HepG2 (cell line): ENCODE results near the gene ING5. TPM values are rescaled to one million over a fixed set of nuclear protein-coding genes. Genes with fewer than 3 reads are reported as not detected.

ENCODE experiments used
- ATAC-seq: fragments of 200-7000 bp; cut with Tn5 transposase; 3 replicates; pipeline ENCODE4 v1.9.1; 2020; ENCODE audit warnings: mild to moderate bottlenecking, moderate library complexity
- BruUV-seq: library from RNA; stranded (reverse); fragments of 400-500 nt; replicated peaks from 2 replicates; lab custom pipeline; 2021; lab: Mats Ljungman, UMichigan
- CTCF ChIA-PET: fragments of 300-600 bp; formaldehyde crosslinking; extraction: SDS; loops from one replicate; lab custom pipeline; 2021; ENCODE audit warnings: low total read pairs, inconsistent platforms, low intra/inter-chr PET ratio; lab: Yijun Ruan, JAX
- POLR2A ChIA-PET: fragments of 350-600 bp; sonication (Branson Sonifier 250); formaldehyde crosslinking; loops from one replicate; lab custom pipeline; 2020; ENCODE audit warnings: antibody characterized with exemption, inconsistent platforms; lab: Yijun Ruan, JAX
- DNase-seq: peaks from one replicate; pipeline ENCODE4 v3.0.0-alpha.2; 2015; ENCODE audit warnings: low spot score
- FAIRE-seq: peaks from 3 replicates; lab custom pipeline; 2011; peaks lifted over from hg19 to GRCh38; lab: Jason Lieb, UNC
- H2AFZ ChIP-seq: one replicate; pipeline ENCODE4 v1.6.1; 2011; ENCODE audit warnings: low read length, inconsistent platforms
- H3K27ac ChIP-seq: fragments of 300-600 bp; 3 replicates; pipeline ENCODE4 v1.8.0; 2011; ENCODE audit warnings: mixed run types, mild to moderate bottlenecking, mixed read lengths, low read length, inconsistent platforms; ENCODE audit not compliant: insufficient read depth; ENCODE audit errors: extremely low read length
- H3K27me3 ChIP-seq, 2 experiments: fragments of 200-600 bp in 1 of 2; 2 replicates in 1 of 2; 3 replicates in 1 of 2; pipeline versions ENCODE4 v1.6.0 to v1.8.0; 2011; ENCODE audit warnings: low read length in 2 of 2, mild to moderate bottlenecking in 2 of 2, moderate library complexity in 2 of 2, inconsistent platforms in 1 of 2; ENCODE audit not compliant: insufficient read depth in 2 of 2, control insufficient read depth in 1 of 2
- H3K36me3 ChIP-seq, 2 experiments: fragments of 200-600 bp in 1 of 2; replicated peaks in 1 of 2; 2 replicates in 1 of 2; 3 replicates in 1 of 2; pipeline versions ENCODE4 v1.5.1 to v1.8.0; 2011; ENCODE audit warnings: low read length in 2 of 2, inconsistent platforms in 1 of 2; ENCODE audit not compliant: insufficient read depth in 2 of 2, control insufficient read depth in 1 of 2
- H3K4me1 ChIP-seq: 2 replicates; pipeline ENCODE4 v1.5.1; 2012; ENCODE audit warnings: low read length, inconsistent platforms; ENCODE audit not compliant: insufficient read depth
- H3K4me2 ChIP-seq: 2 replicates; pipeline ENCODE4 v1.6.0; 2011; ENCODE audit warnings: low read depth, low read length, inconsistent platforms
- H3K4me3 ChIP-seq, 3 experiments: fragments of 200-600 bp in 1 of 3; sonication (generic), shearing (Covaris generic) in 1 of 3; replicated peaks in 1 of 3; 2 replicates each; pipeline ENCODE4 v1.5.1; 2011 to 2016; ENCODE audit warnings: low read length in 3 of 3, inconsistent platforms in 2 of 3, low read depth in 2 of 3, mild to moderate bottlenecking in 2 of 3, control low read depth in 1 of 3, mixed read lengths in 1 of 3; ENCODE audit not compliant: insufficient read depth in 1 of 3
- H3K79me2 ChIP-seq: one replicate; pipeline ENCODE4 v1.6.1; 2011; ENCODE audit warnings: low read length, inconsistent platforms; ENCODE audit not compliant: insufficient read depth
- H3K9ac ChIP-seq: 2 replicates; pipeline ENCODE4 v1.6.0; 2011; ENCODE audit warnings: mild to moderate bottlenecking, low read depth, low read length, inconsistent platforms; ENCODE audit not compliant: insufficient read depth
- H3K9me3 ChIP-seq: 2 replicates; pipeline ENCODE4 v1.5.1; 2012; ENCODE audit warnings: mild to moderate bottlenecking, low read length
- H4K20me1 ChIP-seq: 2 replicates; pipeline ENCODE4 v1.6.0; 2011; ENCODE audit warnings: inconsistent platforms, mild to moderate bottlenecking, low read length, moderate library complexity; ENCODE audit not compliant: insufficient read depth
- CCAR2 ChIP-seq: fragments of 200-400 bp; formaldehyde crosslinking; optimal IDR thresholded peaks from 2 replicates; pipeline ENCODE3; 2018; ENCODE audit warnings: low read depth, mild to moderate bottlenecking, low read length, moderate library complexity
- EHMT2 ChIP-seq: fragments of 200-600 bp; sonication (generic); IDR thresholded peaks from 2 replicates; pipeline ENCODE4 v1.7.0; 2017; ENCODE audit warnings: antibody characterized with exemption, low read depth, low read length, borderline replicate concordance
- FOXJ3 ChIP-seq: sonication (generic); formaldehyde crosslinking; IDR thresholded peaks from 2 replicates; pipeline ENCODE4 v1.4.0; 2020; ENCODE audit warnings: missing genetic modification reagents, mild to moderate bottlenecking, borderline replicate concordance
- FOXP1 ChIP-seq, 2 experiments: fragments of 450-650 bp in 1 of 2; IDR thresholded peaks; 2 replicates each; pipeline ENCODE4 v1.6.1; 2017 to 2018; ENCODE audit warnings: antibody characterized with exemption in 1 of 2
- KLF6 ChIP-seq: IDR thresholded peaks from 2 replicates; pipeline ENCODE4 v1.8.0; 2016; ENCODE audit warnings: missing biosample characterization, missing genetic modification reagents
- NAIF1 ChIP-seq: sonication (generic); formaldehyde crosslinking; IDR thresholded peaks from 2 replicates; pipeline ENCODE4 v1.5.0; 2020; ENCODE audit warnings: mild to moderate bottlenecking, missing genetic modification reagents, borderline replicate concordance
- POLR2A ChIP-seq, 2 experiments: IDR thresholded peaks; 2 replicates each; pipeline ENCODE4 v1.6.1; 2011; ENCODE audit warnings: low read depth in 2 of 2, low read length in 2 of 2, mild to moderate bottlenecking in 1 of 2, moderate library complexity in 1 of 2; ENCODE audit not compliant: insufficient read depth in 1 of 2
- SPEN ChIP-seq: sonication (generic); formaldehyde crosslinking; IDR thresholded peaks from 2 replicates; pipeline ENCODE4 v1.5.1; 2020; ENCODE audit warnings: low read depth, mild to moderate bottlenecking, missing genetic modification reagents
- ZFP36L1 ChIP-seq: sonication (generic); formaldehyde crosslinking; IDR thresholded peaks from 2 replicates; pipeline ENCODE4 v1.8.0; 2022; ENCODE audit warnings: mild to moderate bottlenecking, missing genetic modification reagents, moderate library complexity
- ZFP37 ChIP-seq: sonication (generic); formaldehyde crosslinking; IDR thresholded peaks from 2 replicates; pipeline ENCODE4 v1.4.0; 2020; ENCODE audit warnings: missing genetic modification reagents, borderline replicate concordance
- ZNF136 ChIP-seq: sonication (generic); formaldehyde crosslinking; IDR thresholded peaks from 2 replicates; pipeline ENCODE4 v1.8.1; 2022; ENCODE audit warnings: low read depth, mild to moderate bottlenecking, moderate library complexity, missing genetic modification reagents
- ZNF180 ChIP-seq: sonication (generic); formaldehyde crosslinking; IDR thresholded peaks from 2 replicates; pipeline ENCODE4 v1.4.0; 2020; ENCODE audit warnings: low read depth, missing genetic modification reagents, borderline replicate concordance
- ZNF430 ChIP-seq: sonication (generic); formaldehyde crosslinking; IDR thresholded peaks from 2 replicates; pipeline ENCODE4 v1.9.0; 2021; ENCODE audit warnings: mild to moderate bottlenecking, missing genetic modification reagents
- ZSCAN21 ChIP-seq: sonication (generic); formaldehyde crosslinking; IDR thresholded peaks from 2 replicates; pipeline ENCODE4 v1.8.0; 2022; ENCODE audit warnings: mild to moderate bottlenecking, missing genetic modification reagents, moderate library complexity, borderline replicate concordance
- WGBS: methylation state at CpG from one replicate; pipeline ENCODE4 v1.1.6; 2017; ENCODE audit warnings: low lambda C conversion rate; 5-methylcytosine and 5-hydroxymethylcytosine counted together
- in situ Hi-C: cut with HindIII; loops from 2 replicates; pipeline ENCODE4 v1.10.0; 2017; ENCODE audit warnings: low pct_unique_long_range_greater_than_20kb; ENCODE audit not compliant: extremely low pct_ligation_motif_present
- intact Hi-C: fragments of 100-400 bp; cut with micrococcal nuclease; formaldehyde crosslinking; loops from one replicate; pipeline ENCODE4 v1.10.0; 2022; ENCODE audit not compliant: unreplicated experiment
- polyA plus RNA-seq, 8 experiments: library from polyadenylated mRNA; depleted of rRNA in 3 of 8; stranded (reverse) in 7 of 8; unstranded in 1 of 8; fragments of >200 nt; fragmentation: Illumina TruSeq in 4 of 8; extraction: Trizol in 4 of 8; gene quantifications; 2 replicates each; pipeline versions ENCODE4 v1.2.1 to v1.2.3, GENCODE V29; 2011 to 2016; ENCODE audit warnings: low read depth in 4 of 8, missing spikeins in 1 of 8, mixed read lengths in 1 of 8; ENCODE audit not compliant: insufficient read depth in 1 of 8
- total RNA-seq, 5 experiments: library from RNA; depleted of rRNA; stranded (reverse); fragments of >200 nt; fragmentation: Illumina TruSeq; extraction: Trizol; gene quantifications; 2 replicates each; pipeline ENCODE4 v1.2.3, GENCODE V29; 2016; ENCODE audit warnings: low read depth in 1 of 5
- TF ChIP-seq, protein P1 (sequence below): sonication (generic); formaldehyde crosslinking; IDR thresholded peaks from 2 replicates; pipeline ENCODE4 v1.5.1; 2020; ENCODE audit warnings: mild to moderate bottlenecking, missing genetic modification reagents, moderate library complexity
- TF ChIP-seq, protein P2 (sequence below), 2 experiments: sonication (generic) in 1 of 2; formaldehyde crosslinking in 1 of 2; IDR thresholded peaks; 2 replicates each; pipeline versions ENCODE4 v1.5.1 to v1.6.1; 2011 to 2020; ENCODE audit warnings: borderline replicate concordance in 1 of 2, low read depth in 1 of 2, low read length in 1 of 2, mild to moderate bottlenecking in 1 of 2, missing genetic modification reagents in 1 of 2, moderate library complexity in 1 of 2

ING5 gene
- total and polyA plus RNA-seq, 2 of the 13 experiments (the other 11 are each of a cell fraction or from before 2014, with no cell fraction given), result 61.9 to 71.9 TPM

DNA sequence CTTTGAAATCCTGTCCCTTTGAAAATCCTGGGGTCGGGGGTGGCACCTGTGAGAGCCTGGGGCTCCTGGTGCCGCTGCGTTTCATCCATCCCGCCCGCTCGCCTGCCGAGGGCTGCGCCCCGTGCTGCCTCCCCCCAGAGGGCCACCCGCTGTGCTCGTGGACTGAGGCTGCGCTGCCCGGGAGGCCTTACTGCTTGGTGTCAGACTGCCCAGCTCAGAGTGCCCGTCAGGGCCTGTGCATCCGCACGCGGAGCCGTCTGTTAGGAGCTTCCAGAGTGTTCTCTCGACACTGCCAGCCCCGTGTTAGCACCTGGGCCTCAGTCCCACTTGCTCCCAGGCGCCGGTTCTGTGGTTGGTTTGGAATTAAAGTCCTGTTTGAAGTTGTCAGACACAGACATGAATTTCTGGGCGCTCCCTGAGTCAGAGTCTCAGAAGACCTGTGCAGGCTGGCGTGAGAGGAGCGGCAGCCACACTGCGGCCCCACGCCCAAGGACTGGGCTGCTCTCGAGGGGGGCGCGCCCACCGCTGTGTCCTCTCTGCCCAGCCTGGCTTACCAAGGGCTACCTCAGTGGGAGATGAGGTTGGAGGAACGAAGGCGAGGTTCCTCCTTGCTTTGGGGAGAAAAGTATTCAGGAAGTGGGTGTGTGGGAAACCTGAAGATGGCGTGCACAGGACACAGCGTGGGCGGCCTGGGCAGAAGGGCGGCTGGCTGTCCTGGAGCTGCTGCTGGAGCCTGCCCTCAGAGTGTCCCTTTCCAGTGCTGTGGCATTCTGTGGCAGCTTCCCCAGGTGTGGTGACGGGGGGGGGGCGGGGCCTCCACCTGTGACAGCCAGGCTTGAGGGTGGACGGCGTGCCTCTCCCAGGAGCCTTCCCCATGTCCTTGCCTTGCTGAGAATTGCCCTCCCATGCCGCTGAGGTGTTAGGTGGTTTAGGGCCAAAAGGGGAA, 29.3 kb upstream of the ING5 start (continued):
- TF ChIP-seq CCAR2, result no peak
- no peak for TF ChIP-seq SPEN (CRISPR knock-in tag)
- no peak for TF ChIP-seq NAIF1 (CRISPR knock-in tag)
- TF ChIP-seq ZNF136 (CRISPR knock-in tag), result no peak
- TF ChIP-seq EHMT2, result no peak
- TF ChIP-seq ZNF180 (CRISPR knock-in tag), result no peak
- 0 out of 4 replicates have a peak, but pooled peaks of 1 of the 2 experiments have one; percentile 19 for TF ChIP-seq POLR2A (IDR thresholded peaks at IDR 0.05; ENCODE audit: insufficient read depth in 1 of 2, low read depth in 2 of 2, low read length in 2 of 2)
- no peak for TF ChIP-seq ZFP37
- no peak for TF ChIP-seq FOXJ3 (CRISPR knock-in tag)
- no peak for TF ChIP-seq KLF6 (CRISPR knock-in tag)
- no peak for TF ChIP-seq ZFP36L1 (CRISPR knock-in tag)
- 0 out of 2 replicates have a peak, but pooled peaks have one; percentile 11 for TF ChIP-seq ZNF430
- TF ChIP-seq FOXP1 (IDR thresholded peaks at IDR 0.05), result no peak
- TF ChIP-seq FOXP1 (CRISPR knock-in tag; IDR thresholded peaks at IDR 0.05), result no peak

DNA sequence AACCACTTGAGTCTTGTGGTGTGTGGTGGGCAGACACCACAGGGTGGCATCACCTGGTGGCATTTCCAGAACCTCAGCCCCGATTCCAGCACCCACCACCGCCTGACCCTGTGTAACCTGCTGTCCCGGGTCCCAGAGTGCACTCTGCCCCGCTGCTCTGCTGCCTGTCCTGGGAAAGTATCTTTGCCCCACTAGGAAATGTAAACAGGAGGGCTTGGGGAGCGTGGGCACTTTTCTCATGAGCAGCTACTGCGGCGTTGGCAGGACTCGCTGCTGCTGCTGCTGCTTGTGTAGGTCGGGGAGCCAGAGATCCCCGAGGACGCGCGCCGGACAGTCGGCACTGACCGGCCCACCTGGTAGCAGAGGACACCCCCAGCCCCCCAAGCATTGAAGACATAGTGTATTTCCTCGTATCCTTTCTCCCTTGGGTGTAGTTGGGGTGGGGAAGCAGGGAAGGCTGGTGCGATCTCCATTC, 28.6 kb upstream of the ING5 start:
- POLR2A ChIA-PET, result no interaction called here
- intact Hi-C loops, result no loop called here
- no peak overlapping the region for H3K4me3 ChIP-seq
- H4K20me1 ChIP-seq, result no peaks in the 10 kb centered on the region
- H3K4me1 ChIP-seq, result no peaks in the 10 kb centered on the region
- H3K27ac ChIP-seq, result no peak overlapping the region
- no peaks in the 10 kb centered on the region for H3K79me2 ChIP-seq
- ATAC-seq (no peak), FAIRE-seq (no peak), DNase-seq (no peak)
- BruUV-seq, result no TSS peak
- H3K36me3 ChIP-seq, result peaks cover 37 to 75% of the 10 kb centered on the region in 2 experiments
- H3K9me3 ChIP-seq, result no peaks in the 10 kb centered on the region
- 88% methylated on average over 15 of the region's 18 CpGs for WGBS
- no peak overlapping the region for H3K9ac ChIP-seq
- no peaks in the 10 kb centered on the region for H3K27me3 ChIP-seq
- H2AFZ ChIP-seq, result no peak overlapping the region
- in situ Hi-C loops, result no loop called here
- CTCF ChIA-PET, result no interaction called here
- no peak overlapping the region for H3K4me2 ChIP-seq
- TF ChIP-seq ZSCAN21 (CRISPR knock-in tag), result no peak
- TF ChIP-seq, protein P1, sequence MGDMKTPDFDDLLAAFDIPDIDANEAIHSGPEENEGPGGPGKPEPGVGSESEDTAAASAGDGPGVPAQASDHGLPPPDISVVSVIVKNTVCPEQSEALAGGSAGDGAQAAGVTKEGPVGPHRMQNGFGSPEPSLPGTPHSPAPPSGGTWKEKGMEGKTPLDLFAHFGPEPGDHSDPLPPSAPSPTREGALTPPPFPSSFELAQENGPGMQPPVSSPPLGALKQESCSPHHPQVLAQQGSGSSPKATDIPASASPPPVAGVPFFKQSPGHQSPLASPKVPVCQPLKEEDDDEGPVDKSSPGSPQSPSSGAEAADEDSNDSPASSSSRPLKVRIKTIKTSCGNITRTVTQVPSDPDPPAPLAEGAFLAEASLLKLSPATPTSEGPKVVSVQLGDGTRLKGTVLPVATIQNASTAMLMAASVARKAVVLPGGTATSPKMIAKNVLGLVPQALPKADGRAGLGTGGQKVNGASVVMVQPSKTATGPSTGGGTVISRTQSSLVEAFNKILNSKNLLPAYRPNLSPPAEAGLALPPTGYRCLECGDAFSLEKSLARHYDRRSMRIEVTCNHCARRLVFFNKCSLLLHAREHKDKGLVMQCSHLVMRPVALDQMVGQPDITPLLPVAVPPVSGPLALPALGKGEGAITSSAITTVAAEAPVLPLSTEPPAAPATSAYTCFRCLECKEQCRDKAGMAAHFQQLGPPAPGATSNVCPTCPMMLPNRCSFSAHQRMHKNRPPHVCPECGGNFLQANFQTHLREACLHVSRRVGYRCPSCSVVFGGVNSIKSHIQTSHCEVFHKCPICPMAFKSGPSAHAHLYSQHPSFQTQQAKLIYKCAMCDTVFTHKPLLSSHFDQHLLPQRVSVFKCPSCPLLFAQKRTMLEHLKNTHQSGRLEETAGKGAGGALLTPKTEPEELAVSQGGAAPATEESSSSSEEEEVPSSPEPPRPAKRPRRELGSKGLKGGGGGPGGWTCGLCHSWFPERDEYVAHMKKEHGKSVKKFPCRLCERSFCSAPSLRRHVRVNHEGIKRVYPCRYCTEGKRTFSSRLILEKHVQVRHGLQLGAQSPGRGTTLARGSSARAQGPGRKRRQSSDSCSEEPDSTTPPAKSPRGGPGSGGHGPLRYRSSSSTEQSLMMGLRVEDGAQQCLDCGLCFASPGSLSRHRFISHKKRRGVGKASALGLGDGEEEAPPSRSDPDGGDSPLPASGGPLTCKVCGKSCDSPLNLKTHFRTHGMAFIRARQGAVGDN (CRISPR knock-in tag), result peak; percentile 21
- TF ChIP-seq, protein P2, sequence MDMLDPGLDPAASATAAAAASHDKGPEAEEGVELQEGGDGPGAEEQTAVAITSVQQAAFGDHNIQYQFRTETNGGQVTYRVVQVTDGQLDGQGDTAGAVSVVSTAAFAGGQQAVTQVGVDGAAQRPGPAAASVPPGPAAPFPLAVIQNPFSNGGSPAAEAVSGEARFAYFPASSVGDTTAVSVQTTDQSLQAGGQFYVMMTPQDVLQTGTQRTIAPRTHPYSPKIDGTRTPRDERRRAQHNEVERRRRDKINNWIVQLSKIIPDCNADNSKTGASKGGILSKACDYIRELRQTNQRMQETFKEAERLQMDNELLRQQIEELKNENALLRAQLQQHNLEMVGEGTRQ (IDR thresholded peaks at IDR 0.05; ENCODE audit: low read depth, low read length), result no peak
- TF ChIP-seq, protein P2 (CRISPR knock-in tag; IDR thresholded peaks at IDR 0.05; ENCODE audit: borderline replicate concordance), result no peak
